Vagina (tissue), 2 donors: ENCODE measurements around the gene APBB2. TPM values are rescaled to one million over a fixed set of nuclear protein-coding genes. Genes with fewer than 3 reads are reported as not detected.

Experiments used
- DNase-seq, 2 donors: peaks; one replicate each; pipeline ENCODE4 v3.0.0-alpha.2; 2017; ENCODE audit errors: extremely low spot score in 2 of 2
- H3K27ac ChIP-seq: fragments of 200-600 bp; sonication (generic); one replicate; pipeline ENCODE4 v1.5.1; 2019
- H3K27me3 ChIP-seq: fragments of 200-600 bp; sonication (generic); one replicate; pipeline ENCODE4 v1.5.1; 2019
- H3K36me3 ChIP-seq, 2 donors: fragments of 200-600 bp; sonication (generic); one replicate each; pipeline ENCODE4 v1.5.1; 2017 to 2019
- H3K4me1 ChIP-seq: fragments of 200-600 bp; sonication (generic); one replicate; pipeline ENCODE4 v1.5.1; 2019
- H3K4me3 ChIP-seq, 2 donors: fragments of 200-600 bp; sonication (generic); 1 replicate in 1 of 2; 2 replicates in 1 of 2; pipeline ENCODE4 v1.5.1; 2016 to 2019
- H3K9me3 ChIP-seq: fragments of 200-600 bp; sonication (generic); one replicate; pipeline ENCODE4 v1.5.1; 2019
- POLR2A ChIP-seq, 2 donors: fragments of 450-650 bp; IDR thresholded peaks; one replicate each; pipeline ENCODE4 v1.6.1; 2017; ENCODE audit warnings: antibody characterized with exemption in 2 of 2, mild to moderate bottlenecking in 2 of 2, moderate library complexity in 2 of 2
- POLR2AphosphoS5 ChIP-seq, 2 donors: sonication (generic); formaldehyde crosslinking; IDR thresholded peaks; one replicate each; pipeline ENCODE4 v1.9.0; 2017; ENCODE audit warnings: antibody characterized with exemption in 2 of 2, mild to moderate bottlenecking in 2 of 2, low read depth in 1 of 2; ENCODE audit not compliant: insufficient read depth in 1 of 2
- intact Hi-C: fragments of 100-400 bp; cut with DNase I; formaldehyde crosslinking; loops from one replicate; pipeline ENCODE4 v1.15.1; 2023
- total RNA-seq: library from RNA; depleted of rRNA; stranded (reverse); fragments of >200 nt; gene quantifications from one replicate; pipeline ENCODE4 v1.2.3, GENCODE V29; 2016
- TF ChIP-seq, protein P1 (sequence below), 3 experiments: fragments of 450-650 bp in 2 of 3; fragments of 200-600 bp in 1 of 3; sonication (generic) in 1 of 3; IDR thresholded peaks; one replicate each; pipeline ENCODE4 v1.5.1; 2017 to 2019; ENCODE audit warnings: antibody characterized with exemption in 3 of 3, mild to moderate bottlenecking in 2 of 3, moderate library complexity in 2 of 3

The APBB2 gene
- total RNA-seq, 1 donor from 2014 or later, result 68.8 TPM

- TF ChIP-seq, protein P1, sequence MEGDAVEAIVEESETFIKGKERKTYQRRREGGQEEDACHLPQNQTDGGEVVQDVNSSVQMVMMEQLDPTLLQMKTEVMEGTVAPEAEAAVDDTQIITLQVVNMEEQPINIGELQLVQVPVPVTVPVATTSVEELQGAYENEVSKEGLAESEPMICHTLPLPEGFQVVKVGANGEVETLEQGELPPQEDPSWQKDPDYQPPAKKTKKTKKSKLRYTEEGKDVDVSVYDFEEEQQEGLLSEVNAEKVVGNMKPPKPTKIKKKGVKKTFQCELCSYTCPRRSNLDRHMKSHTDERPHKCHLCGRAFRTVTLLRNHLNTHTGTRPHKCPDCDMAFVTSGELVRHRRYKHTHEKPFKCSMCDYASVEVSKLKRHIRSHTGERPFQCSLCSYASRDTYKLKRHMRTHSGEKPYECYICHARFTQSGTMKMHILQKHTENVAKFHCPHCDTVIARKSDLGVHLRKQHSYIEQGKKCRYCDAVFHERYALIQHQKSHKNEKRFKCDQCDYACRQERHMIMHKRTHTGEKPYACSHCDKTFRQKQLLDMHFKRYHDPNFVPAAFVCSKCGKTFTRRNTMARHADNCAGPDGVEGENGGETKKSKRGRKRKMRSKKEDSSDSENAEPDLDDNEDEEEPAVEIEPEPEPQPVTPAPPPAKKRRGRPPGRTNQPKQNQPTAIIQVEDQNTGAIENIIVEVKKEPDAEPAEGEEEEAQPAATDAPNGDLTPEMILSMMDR (IDR thresholded peaks at IDR 0.05), result no peak
- TF ChIP-seq POLR2AphosphoS5 (IDR thresholded peaks at IDR 0.05; ENCODE audit: insufficient read depth in 1 of 2, low read depth in 1 of 2), result no peak
- TF ChIP-seq POLR2A (IDR thresholded peaks at IDR 0.05), result no peak
- no peaks in the 10 kb centered on the region for H3K27me3 ChIP-seq
- intact Hi-C loops, result no loop called here
- no peaks in the 10 kb centered on the region for H3K36me3 ChIP-seq
- no peak for DNase-seq
- H3K27ac ChIP-seq, result no peak overlapping the region
- H3K9me3 ChIP-seq, result no peaks in the 10 kb centered on the region
- no peak overlapping the region for H3K4me3 ChIP-seq
- H3K4me1 ChIP-seq, result no peaks in the 10 kb centered on the region
Measured at GRCh38 chr4:40980318-40980883, 233.9 kb downstream of the APBB2 start.

- no peaks in the 10 kb centered on the region for H3K36me3 ChIP-seq
- TF ChIP-seq POLR2AphosphoS5 (IDR thresholded peaks at IDR 0.05; ENCODE audit: insufficient read depth in 1 of 2, low read depth in 1 of 2) (no peak), POLR2A (IDR thresholded peaks at IDR 0.05) (no peak)
- TF ChIP-seq, protein P1 (IDR thresholded peaks at IDR 0.05), result no peak
- no peaks in the 10 kb centered on the region for H3K27me3 ChIP-seq
- H3K4me1 ChIP-seq, result no peaks in the 10 kb centered on the region
- no peaks in the 10 kb centered on the region for H3K9me3 ChIP-seq
- no peak for DNase-seq
- H3K4me3 ChIP-seq, result no peak overlapping the region
- H3K27ac ChIP-seq, result no peak overlapping the region
- intact Hi-C loops, result loop anchor here (5.0 to 10.0 kb wide), 2 partner anchors 54 to 234 kb away; partner anchors contain the start of gene APBB2
Measured at GRCh38 chr4:40978548-40978947, 235.8 kb downstream of the APBB2 start.

GRCh38 chr4:40976343-40976742 is 238.0 kb downstream of the APBB2 start:
- Histone ChIP-seq H3K9me3 (no peaks in the 10 kb centered on the region), H3K4me3 (no peak overlapping the region), H3K36me3 (no peaks in the 10 kb centered on the region), H3K27ac (no peak overlapping the region), H3K4me1 (no peaks in the 10 kb centered on the region), H3K27me3 (no peaks in the 10 kb centered on the region)
- intact Hi-C loops, result loop anchor here (5.0 to 10.0 kb wide), 2 partner anchors 52 to 236 kb away; partner anchors contain the start of gene APBB2
- DNase-seq, result no peak
- TF ChIP-seq, protein P1 (IDR thresholded peaks at IDR 0.05), result peak; percentile 20 to 75 (median 50)
- TF ChIP-seq POLR2AphosphoS5 (IDR thresholded peaks at IDR 0.05; ENCODE audit: insufficient read depth in 1 of 2, low read depth in 1 of 2), result no peak

DNA sequence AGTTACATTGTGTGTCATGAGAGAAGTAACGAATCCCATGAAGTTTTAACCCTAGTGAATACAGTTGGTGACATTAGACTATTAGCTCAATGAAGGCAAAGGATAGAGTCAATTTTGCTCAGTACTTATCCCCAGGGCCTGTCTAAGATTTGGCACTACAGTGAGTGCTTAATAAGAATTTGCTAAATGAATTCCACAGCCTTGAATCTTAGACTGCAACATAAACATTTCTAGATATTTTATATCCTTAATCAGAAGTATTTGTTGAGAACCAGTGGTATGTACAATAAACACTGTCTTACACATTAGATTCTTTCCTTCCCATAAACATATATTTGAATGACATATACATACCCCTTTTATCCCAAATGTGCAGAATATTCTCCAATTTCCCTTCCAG is 241.6 kb downstream of the APBB2 start:
- intact Hi-C loops, result loop anchor here (10.0 kb wide), 1 partner anchor 48 kb away; no protein-coding TSS in a partner anchor

GRCh38 chr4:40971338-40971737 is 243.0 kb downstream of the APBB2 start:
- no peak for DNase-seq
- Histone ChIP-seq H3K27me3 (no peaks in the 10 kb centered on the region), H3K4me3 (no peak overlapping the region), H3K4me1 (no peaks in the 10 kb centered on the region), H3K36me3 (no peaks in the 10 kb centered on the region), H3K27ac (no peak overlapping the region), H3K9me3 (no peaks in the 10 kb centered on the region)
- TF ChIP-seq, protein P1 (IDR thresholded peaks at IDR 0.05), result no peak
- TF ChIP-seq POLR2A (IDR thresholded peaks at IDR 0.05) (no peak), POLR2AphosphoS5 (IDR thresholded peaks at IDR 0.05; ENCODE audit: insufficient read depth in 1 of 2, low read depth in 1 of 2) (no peak)
- intact Hi-C loops, result loop anchor here (10.0 kb wide), 1 partner anchor 47 kb away; no protein-coding TSS in a partner anchor

More for the DNA sequence above, 241.6 kb downstream of the APBB2 start:
- no peaks in the 10 kb centered on the region for H3K36me3 ChIP-seq
- no peak for DNase-seq
- H3K27me3 ChIP-seq, result no peaks in the 10 kb centered on the region
- no peaks in the 10 kb centered on the region for H3K4me1 ChIP-seq
- H3K27ac ChIP-seq, result no peak overlapping the region
- H3K4me3 ChIP-seq, result no peak overlapping the region
- TF ChIP-seq, protein P1 (IDR thresholded peaks at IDR 0.05), result no peak
- TF ChIP-seq POLR2AphosphoS5 (IDR thresholded peaks at IDR 0.05; ENCODE audit: insufficient read depth in 1 of 2, low read depth in 1 of 2), result no peak
- no peak for TF ChIP-seq POLR2A (IDR thresholded peaks at IDR 0.05)
- no peaks in the 10 kb centered on the region for H3K9me3 ChIP-seq
